Measurements from ENCODE around the gene KCNAB1.
A peak's percentile ranks its signal among the peaks of the same experiment; 100 is the strongest.

Gene KCNAB1

GRCh38 chr3:156461889-156462288, 341.5 kb downstream of the KCNAB1 start:
- no peak for DNase-seq

GRCh38 chr3:156463123-156463522, 342.7 kb downstream of the KCNAB1 start:
- DNase-seq = no peak

GRCh38 chr3:156465194-156465593, 344.8 kb downstream of the KCNAB1 start:
- no peak for DNase-seq

- no peak for DNase-seq
These were observed 349.1 kb downstream of the KCNAB1 start for GRCh38 chr3:156469456-156469855.

- no peak for DNase-seq
These were observed 351.1 kb downstream of the KCNAB1 start for GRCh38 chr3:156471431-156471830.

DNA sequence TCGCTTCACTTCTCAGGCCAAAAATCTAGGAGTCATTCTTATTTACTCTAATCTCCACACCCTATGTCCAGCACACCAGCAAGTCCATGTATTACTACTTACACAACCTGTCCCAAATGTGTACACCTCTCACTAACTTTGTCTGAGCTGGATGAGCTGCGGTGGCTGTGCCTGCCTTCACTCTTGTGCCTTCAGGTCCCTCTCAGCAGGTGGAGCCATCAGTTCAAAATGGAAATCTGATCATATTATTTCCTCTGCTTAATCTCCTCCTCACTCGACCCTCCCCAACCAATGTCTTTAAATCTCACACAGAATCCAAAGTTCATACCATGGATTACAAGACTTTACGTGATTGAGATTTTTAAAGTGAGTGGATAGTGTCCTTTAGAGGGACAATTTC, 351.8 kb downstream of the KCNAB1 start:
- DNase-seq = no peak

GRCh38 chr3:156472684-156473083, 352.3 kb downstream of the KCNAB1 start:
- no peak for DNase-seq

GRCh38 chr3:156473341-156473740, 353.0 kb downstream of the KCNAB1 start:
- DNase-seq = no peak

- no peak for DNase-seq
These were observed 354.4 kb downstream of the KCNAB1 start for GRCh38 chr3:156474560-156475389.

- peak; percentile 78 for DNase-seq
These were observed 356.9 kb downstream of the KCNAB1 start for GRCh38 chr3:156477323-156477722.

GRCh38 chr3:156478891-156479290, 358.5 kb downstream of the KCNAB1 start:
- no peak for DNase-seq

- DNase-seq = no peak
These were observed 359.2 kb downstream of the KCNAB1 start for GRCh38 chr3:156479604-156480003.

- DNase-seq = no peak
These were observed 360.6 kb downstream of the KCNAB1 start for GRCh38 chr3:156480949-156481348.

DNA sequence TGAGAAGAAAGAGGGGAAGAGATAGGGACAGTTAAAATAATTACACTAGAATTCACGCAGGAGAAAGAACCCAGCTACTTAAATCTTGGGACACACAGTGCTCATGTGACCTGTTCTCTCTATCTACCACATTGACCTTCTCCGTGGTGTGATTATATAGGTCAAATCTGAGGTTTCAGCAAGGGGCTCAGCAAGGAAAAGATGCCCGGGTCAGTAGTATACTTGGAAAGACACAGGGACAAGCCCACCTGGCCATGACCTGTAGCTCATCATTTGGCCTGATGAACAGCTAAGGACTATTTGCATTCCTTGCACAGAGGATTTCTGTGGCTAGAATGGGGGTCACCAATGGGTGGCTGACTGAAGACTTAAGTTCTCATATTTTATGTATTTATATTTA, 362.6 kb downstream of the KCNAB1 start:
- no peak for DNase-seq

DNA sequence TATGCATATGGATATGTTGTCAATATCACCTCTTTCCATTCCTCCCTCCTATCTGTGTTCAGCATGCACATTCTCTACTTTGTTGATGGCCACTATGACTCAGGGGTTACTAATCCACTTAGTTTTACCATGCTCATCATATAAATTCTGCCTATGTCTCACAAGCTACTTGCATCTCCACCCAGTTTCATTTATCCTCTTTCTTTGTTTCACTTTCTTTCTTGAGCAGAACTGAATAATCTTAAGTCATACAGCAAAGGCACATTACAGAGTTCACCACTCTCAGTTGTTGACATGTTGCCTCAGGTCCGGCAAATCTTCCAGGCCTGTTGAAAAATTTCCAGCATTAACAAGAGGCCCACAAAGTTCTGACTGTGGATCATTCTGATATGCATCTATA, 363.0 kb downstream of the KCNAB1 start:
- peak; percentile 80 for DNase-seq

DNA sequence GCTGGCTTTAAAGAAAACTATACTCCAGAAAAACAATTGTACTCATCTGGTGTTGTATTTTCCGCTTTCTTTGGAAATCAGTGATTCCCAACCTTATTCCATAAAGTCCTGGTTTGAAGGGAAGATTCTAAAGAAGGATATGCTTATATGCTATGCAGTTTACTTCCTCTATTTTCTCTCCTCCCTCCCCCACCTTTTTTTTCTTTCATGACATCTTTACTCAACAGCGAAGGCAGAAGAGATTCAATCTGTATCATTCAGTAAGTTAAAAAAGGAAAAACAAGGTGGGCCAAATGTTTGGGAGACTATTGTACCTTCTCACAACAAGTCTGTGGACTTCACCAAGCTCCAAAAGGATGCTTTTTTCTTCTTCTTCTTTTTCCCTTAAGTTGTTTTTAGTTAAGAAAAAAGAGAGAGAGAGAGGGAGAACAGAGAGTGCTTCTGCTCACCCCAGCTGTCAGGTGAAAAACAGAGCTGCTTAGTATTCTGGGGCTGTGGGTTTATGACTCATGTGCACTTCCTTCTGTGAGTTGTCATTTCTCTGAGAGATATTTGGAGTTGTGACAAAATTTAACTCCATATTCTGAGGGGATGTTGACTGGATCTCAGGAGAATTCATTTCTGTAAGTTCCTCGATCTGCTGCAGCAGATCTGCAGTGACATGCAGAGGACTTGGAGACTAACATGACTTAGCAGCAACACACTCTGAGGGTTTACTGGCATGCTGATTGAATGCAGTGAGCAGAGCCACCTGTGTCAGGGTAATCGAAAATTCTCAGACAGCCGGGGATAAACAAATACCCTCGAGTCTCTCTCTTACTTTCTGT, 363.8 kb downstream of the KCNAB1 start:
- DNase-seq = peak; percentile 74

- DNase-seq = peak; percentile 44
These were observed 368.4 kb downstream of the KCNAB1 start for GRCh38 chr3:156488767-156489166.

DNA sequence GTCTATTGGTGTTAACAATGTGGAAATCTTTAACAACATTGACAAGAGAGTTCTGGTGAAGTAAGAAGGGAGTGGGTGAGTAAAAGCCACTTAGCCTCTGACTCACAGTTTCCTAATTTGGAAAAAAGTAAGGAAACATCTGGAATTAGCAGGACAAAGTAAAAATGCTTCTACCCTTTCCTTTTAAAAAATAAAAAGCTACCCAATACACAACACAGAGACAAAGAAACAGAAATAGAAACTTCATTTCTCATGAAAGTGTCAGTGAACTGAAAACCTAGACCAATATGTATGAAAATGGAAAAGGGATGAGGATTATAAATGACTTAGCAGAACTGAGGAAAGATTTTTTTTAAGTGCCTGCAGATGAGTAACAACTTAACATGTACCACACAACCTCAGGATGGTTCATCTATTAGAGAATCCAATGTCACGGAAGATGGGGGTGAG, 369.1 kb downstream of the KCNAB1 start:
- peak; percentile 65 for DNase-seq

GRCh38 chr3:156491192-156491591, 370.8 kb downstream of the KCNAB1 start:
- DNase-seq = no peak

DNA sequence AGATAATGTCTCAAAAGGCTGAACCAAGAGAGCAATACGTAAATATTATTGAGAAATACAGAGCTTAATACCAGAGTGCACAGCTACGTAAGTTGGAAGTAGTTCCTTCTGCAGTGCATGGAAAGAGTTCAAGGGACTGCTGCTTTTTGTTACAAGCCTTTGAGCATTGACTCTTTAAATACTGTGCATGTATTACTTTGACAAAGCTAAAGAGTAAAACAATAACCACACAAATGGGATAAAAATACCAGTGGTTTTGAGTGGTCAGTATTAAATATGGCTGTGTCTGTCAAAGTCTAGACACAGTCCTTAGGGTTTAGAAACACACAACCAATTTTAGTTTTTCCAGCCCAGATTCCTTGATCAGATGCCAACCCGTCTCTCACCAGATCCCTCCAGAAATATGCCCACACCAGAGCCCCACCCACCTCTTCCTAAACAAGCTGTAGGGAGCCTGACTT, 372.5 kb downstream of the KCNAB1 start:
- DNase-seq = peak; percentile 91

DNA sequence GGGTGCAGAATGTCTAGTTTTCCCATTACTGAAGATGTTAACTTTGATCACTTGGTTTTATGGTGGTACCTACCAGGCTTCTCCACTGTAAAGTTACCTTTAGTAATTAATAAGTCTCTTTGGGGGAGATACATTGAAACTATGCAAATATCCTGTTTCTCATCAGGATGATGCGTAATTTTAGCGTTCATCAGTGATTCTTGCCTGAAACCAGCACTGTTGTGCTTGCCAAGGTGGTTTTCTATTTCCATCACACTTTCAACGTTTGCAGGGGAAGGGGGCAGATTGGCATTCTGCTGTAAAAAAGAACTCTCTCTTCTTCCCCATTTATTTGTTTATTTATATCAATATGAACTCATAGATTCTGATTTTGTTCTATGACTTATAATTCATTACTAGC, 373.5 kb downstream of the KCNAB1 start:
- no peak for DNase-seq

GRCh38 chr3:156495816-156496215, 375.4 kb downstream of the KCNAB1 start:
- DNase-seq = no peak

DNA sequence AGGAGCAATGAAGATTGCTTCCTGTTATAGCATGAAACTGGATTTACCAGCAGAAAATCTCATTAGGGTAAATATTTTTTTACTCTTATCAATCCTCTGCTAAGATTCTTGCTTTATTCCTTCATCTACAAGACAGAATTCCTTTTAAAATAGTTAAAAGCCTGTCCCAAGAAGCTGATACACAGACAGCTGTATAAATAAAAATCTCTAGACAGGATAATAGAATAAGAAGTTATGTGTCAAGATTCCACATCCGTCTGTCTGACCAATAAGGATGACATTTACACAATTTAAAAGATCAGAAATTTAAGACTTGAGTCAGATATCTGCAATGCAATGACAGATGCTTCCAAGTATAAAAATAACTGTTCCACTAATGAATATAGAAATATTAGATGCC, 376.9 kb downstream of the KCNAB1 start:
- DNase-seq = peak; percentile 82

- no peak for DNase-seq
These were observed 377.9 kb downstream of the KCNAB1 start for GRCh38 chr3:156498307-156498706.

All from fibroblast of skin of abdomen (primary cell).